HG03095 (cell line): ENCODE results near the gene HOXC10.

Experiments used
- ATAC-seq: cut with Tn5 transposase; IDR thresholded peaks from one replicate; pipeline ENCODE4 v1.9.1; 2021; ENCODE audit warnings: moderate library complexity; ENCODE audit not compliant: unreplicated experiment

The HOXC10 gene

DNA sequence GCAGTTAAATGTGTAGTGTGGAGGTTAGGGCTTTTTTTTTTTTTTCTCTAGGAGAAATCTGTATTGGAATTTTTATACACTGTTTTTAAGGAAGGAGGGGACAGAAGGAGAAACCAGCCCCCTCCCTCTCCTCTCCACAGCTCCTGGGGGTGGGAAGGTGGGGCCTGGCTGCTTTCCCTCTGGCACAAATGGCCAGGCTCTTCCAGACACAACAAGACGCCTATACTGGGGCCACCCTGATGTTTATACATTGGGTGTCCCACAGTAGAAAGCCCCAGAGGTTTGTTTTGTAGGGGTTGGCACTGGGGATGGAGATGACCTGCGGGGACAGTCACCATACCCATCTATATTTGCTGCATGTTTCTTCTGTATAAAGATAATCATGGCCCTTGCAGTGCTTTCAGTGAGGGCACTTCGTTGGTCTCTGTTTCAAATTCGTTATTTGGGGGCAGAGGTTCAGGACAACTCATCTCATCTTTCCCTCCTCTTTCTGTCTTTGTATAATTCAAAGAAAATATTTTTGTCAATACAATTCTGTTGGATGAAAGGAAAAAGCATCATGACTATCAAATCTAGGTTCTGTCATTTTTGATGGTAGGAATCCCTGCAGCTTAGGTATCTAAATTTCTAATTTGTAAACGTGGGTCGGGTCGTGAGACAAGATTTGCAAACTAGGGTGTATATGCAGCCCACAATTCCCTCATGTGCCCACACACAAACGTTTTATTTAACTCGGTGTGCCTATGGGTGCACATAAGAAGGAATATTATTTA, 7.9 kb upstream of the HOXC10 start:
- ATAC-seq, result no peak

DNA sequence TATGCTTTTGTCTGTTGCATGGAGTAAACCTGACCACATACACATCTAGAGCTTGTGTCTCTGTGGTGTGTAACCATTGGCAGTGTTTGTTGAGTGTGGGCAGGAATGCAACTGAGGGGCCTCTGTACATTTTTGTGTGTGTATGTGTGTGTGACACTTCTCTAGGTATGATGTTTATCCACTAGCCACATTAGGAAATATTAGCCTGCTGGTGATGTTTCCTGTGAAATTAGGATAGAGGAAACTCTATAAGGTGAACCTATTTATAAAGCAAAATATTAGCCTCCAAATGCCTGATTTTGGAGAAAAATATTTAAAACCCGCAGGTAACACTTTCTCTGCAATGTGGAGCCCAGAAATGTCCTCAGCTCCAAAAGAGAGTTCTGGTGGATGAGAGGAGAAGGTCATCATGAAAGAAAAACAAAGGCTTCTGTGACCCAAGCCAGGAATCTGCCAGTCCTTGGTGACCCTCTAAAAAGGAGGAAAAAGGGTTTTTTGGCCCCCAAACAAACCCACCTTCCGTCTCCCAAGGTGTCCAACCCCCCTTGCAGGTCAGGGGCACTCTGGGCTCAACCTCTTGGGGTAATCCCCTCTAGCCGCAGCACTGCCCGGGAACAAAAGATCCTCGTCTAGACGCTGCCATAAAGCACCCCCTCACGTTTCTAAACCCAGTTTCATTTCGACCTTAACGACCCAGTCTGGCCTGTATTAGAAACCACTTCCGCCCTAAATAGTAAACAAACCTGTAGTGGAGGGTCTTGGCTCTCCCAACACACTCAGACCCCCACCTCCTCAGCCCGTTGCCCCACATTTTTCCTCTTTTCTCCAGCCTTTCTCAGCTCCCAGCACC, 7.1 kb upstream of the HOXC10 start:
- ATAC-seq, result no peak

DNA sequence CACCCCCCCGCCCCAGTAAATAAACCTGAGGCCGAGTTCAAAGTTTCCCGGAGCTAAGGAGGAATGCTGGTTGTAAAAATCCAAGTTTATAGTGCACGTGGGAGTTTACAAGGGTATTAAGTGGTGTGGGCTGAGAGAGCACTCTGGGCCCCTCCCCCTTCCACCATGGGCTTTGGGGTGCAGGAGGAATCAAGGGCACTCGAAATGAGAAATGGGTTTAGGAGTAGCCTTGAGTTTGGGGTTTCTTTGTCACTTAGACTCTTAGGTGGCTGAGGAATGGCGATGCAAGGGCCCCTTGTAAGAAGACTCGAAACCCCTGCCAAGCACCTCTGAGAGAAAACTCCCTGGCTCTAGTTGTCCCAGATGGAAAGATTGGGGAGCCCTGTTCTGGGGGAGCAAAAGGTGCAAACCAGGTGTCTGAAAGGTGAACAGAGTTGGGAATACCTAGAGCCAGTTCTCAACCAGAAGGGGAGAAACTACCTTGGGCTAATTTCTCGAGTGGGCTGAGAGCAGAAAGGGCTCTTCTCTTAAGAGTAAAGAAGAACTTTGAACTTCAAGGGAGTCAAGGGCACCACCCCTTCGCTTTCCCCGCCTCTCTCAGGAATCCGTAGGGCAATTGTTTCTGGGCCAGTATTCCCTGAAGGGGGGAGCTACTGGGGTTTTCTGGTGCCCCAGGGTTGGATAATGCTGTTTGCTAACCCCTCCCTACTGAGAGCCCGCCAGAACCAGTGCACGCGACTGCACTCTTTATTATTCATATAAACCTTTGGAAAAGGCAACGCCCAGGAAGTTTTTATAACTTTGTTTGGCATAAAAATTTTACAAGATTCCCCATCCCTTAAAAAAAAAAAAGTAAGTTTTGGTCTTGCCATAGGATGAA, 6.2 kb upstream of the HOXC10 start:
- no peak for ATAC-seq

DNA sequence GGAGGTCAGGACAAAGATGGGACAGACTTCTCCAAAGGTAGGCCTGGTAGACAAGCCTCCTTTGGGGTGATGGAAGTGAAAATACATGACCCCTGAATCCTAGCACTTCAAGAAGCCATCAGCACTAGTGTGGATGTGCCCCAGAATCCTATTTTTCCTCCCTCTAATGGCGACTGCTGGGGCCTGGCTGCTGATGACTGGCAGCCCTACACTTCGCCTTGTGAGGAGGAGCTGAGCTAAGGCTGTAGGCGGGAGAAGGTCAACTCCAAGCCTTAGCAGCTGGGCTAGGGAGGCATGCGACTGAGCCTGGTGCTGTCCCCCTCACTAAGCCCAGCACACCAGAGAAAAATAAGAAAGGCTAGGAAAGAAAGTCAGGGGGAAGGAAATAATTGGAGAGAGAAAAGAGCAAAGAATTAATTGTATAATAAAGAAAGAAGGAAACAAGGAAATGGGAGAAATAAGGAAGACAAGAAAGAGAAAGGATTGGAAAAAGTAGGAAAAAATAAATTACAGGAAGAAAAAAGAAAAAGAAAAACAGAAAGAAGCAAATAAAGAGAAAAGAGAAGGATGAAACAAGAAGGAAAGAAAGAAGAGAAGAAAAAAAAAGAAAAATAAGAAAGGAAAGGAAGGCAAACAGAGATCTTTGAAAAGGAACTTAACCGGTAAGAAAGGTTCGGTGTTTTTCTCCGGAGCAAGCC, 4.7 kb upstream of the HOXC10 start:
- ATAC-seq, result no peak

DNA sequence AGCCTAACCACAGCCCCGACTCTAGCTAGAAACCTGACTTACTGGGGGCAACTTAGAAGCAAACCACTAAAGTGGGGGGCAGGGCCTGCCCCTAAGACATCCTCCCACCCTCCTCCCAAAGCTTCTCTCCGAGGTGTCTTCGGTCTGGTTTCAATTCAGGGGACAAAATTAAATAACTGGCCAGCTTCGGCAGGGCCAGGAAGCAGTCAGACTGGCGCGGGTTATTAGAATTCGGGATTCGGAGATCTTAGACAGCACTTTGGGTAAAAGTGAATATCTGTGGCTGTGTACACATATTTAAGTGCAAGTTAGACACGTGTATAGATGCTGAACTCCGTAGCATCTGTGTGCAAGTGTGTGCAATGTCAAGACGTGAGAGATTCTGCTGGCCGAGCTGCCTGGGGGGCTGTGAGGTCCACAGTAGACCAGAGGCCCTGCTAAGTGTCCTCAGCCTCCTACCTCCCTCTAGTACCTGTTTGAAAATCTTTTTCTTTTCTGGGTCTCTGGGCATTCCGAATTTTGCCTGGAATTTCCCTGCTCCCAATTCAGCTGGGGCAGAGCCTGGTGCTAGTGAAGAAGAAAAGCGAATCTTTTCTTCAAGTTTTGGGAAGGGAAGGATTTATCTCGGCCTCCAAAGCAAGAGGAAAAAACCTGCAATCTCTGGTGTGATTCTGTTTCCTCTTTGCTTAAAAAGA, 4.0 kb upstream of the HOXC10 start:
- ATAC-seq, result no peak

DNA sequence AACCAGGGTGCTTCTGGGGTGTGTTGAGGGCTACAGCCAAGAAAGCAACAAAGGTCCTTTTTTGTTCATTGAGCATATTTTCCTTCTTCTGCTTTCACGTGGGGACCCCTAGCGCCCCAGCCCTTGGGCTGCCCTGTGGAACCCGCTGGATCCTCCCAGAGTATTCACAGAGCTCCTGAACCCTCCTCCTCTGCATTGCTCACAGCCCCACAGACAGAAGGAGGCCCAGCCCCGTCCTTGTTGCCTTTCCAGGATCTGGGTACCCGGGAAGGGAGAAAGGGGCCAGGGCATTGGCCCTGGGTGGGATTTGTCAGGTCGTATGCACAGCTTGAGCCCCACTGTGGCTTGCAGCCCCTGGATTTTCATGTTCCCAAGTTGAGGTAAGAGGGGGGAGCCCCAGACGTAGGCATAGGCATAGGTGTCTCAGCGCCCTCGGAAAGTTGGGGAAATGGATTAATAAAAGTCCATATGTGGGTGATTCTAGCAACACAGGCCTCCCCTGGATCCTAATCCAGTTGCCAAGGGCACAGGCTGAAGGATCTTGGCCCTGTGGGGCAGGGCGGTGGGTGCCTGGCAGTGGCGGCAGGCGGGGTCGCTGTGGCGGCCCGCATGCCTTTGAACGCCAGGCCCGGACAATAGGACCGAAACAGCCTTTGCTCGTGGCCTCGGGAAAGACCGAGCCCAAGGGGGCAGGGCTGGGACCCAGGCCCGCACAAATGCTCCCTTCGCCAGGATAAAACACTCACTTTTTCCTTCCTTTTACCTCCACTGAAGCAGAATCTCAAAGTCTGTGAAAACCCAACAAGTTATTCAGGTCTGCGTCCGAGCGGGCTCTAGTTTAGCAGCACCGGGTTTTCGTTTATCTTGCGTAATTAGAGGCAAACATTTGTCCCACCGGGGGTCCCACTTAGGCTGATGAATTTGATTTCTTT, 3.0 kb upstream of the HOXC10 start:
- no peak for ATAC-seq

DNA sequence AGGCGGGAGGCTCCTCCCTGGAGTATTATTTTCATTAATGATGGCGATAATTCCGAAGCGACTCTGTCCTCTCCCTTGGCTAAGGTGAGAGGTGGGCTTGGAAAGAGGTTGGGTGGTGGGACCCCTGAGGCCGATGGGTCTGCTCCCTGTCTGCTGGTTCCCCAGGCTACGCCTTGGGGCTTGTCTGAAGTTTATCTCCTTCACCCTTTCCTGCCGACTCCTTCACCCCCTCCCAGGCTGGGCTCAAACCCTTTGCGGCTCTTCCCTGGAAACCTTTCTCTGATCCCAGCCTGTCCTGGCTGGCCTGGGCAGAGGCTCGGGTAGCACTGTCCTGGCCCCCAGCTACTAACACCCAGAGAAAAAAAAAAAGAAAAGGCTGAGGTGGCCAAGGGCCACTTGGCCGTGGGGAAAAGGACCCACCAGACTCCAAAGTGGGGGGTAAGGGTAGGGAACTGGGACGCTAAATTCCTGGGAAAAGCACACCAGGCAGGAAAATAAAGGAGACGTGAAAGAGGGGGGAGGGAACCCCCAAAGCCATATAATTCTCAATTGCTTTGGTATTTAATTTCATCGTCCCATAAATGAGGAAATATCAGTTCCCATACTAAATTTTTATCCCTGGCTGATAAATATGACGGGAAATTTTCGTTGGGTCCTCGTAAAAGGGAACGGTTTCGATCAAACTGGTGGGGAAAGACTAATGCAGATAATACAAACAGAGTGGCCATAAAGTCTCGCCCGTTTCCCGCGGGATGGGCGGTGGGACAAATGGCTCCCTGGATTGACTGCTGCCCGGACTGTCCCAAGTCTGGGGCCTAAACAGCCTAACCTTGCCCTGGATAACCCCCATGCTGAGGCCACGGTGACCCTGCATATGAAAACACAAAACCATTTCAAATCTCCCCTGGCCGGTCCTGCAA, 2.0 kb upstream of the HOXC10 start:
- ATAC-seq, result no peak

DNA sequence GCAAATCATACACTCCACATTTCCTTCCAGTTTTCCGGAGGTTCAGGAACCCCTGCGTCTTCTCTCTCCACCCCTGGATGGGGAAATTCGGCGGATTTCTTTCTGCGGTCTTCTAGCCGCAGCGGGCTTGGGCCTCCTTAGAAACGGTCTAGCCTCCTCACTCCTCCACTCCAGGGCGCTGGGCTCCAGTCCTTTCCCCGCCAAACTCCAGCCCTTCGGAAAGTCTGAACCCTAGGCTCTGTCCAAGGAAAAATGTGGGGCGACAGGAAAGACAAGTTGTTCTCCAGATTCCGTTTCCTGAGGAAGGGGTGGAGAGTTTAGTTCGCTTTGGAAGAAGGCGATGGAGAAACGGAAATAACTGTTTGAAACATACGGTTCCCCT, 1.4 kb upstream of the HOXC10 start:
- ATAC-seq, result no peak

DNA sequence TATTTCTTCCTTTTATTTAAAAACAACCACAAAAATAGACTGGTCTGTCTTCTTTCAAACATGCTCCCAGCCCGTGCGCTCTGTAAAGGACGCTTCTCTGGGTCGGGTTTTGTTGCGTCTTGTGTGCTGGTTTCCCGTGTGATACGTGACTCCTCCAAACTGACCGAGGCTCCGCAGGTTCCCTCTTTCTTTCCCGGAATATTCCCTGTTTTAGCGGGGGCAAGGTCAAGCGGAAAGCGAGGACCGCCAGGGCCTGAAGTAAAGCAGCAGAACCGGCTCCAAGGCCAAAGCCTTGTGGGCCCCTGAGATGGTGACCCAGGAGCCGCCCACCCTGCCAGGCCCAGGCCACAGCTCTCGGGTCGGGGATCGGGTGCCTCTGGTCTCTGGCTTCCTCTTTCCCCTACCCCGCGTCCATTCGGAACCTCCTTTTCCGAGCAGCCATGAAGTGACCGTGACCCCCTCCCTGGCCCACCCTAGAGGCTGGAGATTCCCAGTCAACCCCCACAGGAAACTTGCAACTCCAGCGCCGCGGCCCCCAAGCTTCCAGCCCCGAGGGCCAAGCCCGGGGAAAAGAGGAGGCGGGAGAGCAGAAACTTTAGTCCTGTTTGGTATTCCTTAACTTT, 885 bp upstream of the HOXC10 start:
- ATAC-seq, result no peak

DNA sequence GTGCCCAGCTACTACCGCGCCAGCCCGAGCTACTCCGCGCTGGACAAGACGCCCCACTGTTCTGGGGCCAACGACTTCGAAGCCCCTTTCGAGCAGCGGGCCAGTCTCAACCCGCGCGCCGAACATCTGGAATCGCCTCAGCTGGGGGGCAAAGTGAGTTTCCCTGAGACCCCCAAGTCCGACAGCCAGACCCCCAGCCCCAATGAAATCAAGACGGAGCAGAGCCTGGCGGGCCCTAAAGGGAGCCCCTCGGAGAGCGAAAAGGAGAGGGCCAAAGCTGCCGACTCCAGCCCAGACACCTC, 697 bp downstream of the HOXC10 start:
- ATAC-seq, result no peak

DNA sequence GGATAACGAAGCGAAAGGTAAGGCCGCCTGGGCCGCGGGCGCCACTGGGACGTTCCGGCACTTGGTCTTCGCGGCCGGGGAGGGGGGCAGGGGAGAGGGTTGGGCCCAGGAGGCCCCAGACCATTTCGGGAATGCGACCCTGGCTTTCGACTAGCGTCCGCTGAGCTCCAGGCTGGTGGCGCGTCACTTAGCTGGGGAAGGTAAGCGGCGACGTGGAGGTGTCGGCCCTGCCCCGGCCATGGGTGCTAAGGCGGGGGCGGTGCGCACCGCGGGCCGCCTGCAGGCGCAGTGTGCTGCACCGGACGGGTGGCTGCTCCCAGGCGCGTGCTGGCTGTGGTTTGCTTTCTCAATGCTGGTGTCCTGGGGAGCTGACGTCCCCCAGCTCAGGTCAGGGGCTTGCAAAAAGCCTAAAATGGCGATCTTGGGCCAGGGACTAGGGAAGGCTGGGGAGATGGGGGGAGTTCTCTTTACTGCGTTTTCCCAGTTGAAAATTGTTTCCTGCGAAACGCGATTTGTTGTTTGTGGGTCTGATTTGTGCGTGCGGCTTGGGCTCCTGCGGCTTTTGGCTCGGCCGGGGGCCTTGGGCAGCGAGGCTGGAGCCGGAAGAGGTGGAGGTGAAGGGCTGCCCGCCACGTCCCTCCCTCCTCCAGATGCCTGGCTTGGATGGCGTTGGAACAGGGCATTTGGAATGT, 1.2 kb downstream of the HOXC10 start:
- no peak for ATAC-seq

DNA sequence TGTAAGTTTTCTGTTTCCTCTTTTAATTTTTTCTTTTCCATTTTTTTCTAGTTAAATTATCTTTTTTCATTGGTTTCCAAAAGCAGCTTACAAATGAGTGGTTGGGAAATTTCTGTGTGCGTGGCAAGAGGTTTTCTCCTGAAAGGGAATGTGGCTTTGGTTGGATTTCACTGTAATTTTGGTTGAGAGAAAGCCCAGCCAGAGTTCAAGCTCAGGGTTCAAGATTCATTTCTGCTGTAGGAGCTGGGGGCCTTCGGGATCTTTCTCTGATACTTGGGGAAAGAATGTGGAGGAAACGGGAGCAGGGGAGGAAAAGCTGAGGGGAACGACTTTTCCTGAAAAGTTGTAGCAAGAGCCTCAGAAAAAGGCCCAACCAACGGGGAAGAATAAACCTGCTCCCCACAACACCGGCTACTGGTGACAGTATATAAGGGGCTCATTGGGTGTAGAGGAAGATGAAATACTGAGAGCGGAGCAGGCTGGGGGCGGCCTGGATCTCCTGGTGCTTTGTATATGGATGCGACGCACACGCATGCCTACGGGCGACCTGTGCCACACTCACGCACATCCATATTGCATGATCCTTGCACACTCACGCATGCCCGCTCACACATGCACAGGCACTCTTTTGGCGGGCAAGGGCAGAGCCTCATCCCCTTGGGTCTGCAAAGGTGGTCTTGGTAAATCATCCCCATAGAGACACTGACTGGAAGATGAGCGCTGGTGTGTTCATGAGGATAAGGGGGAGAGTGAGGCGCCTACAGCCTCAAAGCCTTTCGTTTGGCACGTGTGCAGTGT, 1.9 kb downstream of the HOXC10 start:
- ATAC-seq, result no peak

DNA sequence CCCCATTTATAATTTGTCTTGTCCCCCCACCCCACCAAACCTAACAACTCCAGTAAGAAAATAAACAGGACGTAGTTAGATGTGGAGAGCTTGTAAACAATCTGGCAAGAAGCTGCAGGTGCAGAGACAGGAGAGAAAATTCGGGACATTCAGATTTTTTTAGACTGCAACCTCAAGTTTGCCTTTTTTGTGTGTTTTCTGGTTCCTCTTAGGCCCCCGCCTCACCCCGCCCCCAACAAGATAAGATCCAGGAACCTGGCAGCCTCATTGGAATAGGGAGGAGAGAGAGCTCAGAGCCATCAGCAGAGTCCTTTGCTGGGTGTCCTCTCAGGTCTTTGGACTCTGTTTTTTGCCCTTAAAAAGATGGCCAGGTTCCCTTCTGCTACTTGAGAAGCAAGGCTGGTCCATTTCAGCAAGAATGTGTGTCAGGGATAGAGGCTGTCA, 2.9 kb downstream of the HOXC10 start:
- no peak for ATAC-seq

DNA sequence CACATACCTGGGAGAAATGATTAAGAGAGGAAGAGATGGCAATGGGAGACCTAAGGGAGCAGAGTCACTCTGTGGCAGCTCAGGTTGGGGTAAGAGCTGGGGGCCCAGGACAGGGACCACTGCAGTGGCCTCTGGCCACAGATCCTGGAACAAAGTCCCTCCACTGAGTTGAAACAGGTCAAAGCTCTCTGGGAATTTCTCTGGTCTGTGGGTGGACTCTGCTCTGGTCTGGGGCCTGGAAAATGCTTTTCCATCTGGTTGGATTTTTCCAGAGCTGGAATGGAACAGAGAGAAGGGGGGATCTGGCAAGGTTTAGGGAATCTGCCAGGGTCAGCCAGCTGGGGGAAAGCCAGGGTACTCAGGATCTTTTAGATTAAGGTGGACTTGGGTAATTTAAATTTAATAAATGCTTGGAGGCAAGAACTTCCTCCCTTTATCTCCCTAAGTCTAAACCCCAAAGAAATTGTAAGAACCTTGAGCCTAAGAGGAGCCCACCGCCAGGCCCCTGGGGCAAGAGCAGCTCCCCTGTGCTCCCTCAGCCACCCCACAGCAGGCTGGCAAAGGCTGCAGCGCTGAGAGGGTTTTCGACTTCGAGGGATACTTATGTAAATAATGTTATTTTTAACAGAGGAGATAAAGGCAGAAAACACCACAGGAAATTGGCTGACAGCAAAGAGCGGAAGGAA, 3.7 kb downstream of the HOXC10 start:
- ATAC-seq, result no peak

DNA sequence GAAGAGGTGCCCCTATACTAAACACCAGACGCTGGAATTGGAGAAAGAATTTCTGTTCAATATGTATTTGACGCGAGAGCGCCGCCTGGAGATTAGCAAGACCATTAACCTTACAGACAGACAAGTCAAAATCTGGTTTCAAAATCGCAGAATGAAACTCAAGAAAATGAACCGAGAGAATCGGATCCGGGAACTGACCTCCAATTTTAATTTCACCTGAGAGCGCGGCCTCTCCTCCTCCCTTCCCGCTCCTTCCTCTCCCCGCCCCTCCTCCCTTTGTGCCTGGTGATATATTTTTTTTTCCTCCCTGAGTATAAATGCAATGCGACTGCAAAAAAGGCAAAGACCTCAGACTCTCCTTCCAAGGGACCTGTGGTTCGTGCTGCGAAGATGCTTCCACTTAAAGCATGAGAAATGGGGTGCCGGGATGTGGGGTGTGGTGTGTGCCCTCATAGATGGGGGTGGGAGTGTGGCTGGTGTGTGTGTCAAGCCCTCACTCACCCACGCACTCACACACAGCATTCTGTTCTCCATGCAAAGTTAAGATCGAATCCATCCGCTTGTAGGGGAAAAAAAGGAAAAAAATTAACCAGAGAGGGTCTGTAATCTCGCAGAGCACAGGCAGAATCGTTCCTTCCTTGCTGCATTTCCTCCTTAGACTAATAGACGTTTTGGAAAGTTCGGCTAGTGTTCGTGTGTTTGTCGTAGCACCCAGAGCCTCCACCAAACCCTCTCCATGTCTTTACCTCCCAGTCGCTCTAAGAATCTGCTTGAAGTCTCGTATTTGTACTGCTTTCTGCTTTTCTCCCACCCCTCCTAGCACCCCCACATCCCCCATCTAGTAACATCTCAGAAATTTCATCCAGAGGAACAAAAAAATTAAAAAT, 4.5 kb downstream of the HOXC10 start:
- no peak for ATAC-seq
